Lung (tissue), 12 donors: Measurements from ENCODE around the gene OR52H1. TPM values are rescaled to one million over a fixed set of nuclear protein-coding genes. Genes with fewer than 3 reads are reported as not detected.

Source experiments
- ATAC-seq: fragments of 200-7000 bp; cut with Tn5 transposase; one replicate; pipeline ENCODE4 v1.9.1; 2020; ENCODE audit warnings: moderate number of reproducible peaks; ENCODE audit not compliant: insufficient read depth, low FRiP score
- DNase-seq, 3 donors: peaks; one replicate each; pipeline ENCODE4 v3.0.0-alpha.2; 2013 to 2017
- H3K27ac ChIP-seq, 2 donors: one replicate each; pipeline ENCODE4 v1.5.1; 2013; ENCODE audit warnings: mild to moderate bottlenecking in 2 of 2, moderate library complexity in 2 of 2, control low read depth in 1 of 2, inconsistent platforms in 1 of 2, low read depth in 1 of 2, low read length in 1 of 2
- H3K27me3 ChIP-seq, 3 donors: one replicate each; pipeline ENCODE4 v1.5.1; 2013; ENCODE audit warnings: low read length in 2 of 3; ENCODE audit not compliant: control insufficient read depth in 3 of 3, insufficient read depth in 3 of 3
- H3K36me3 ChIP-seq, 4 donors: one replicate each; pipeline ENCODE4 v1.5.1; 2013; ENCODE audit warnings: low read length in 4 of 4, mild to moderate bottlenecking in 1 of 4, moderate library complexity in 1 of 4; ENCODE audit not compliant: control insufficient read depth in 4 of 4, insufficient read depth in 4 of 4
- H3K4me1 ChIP-seq, 5 donors: one replicate each; pipeline ENCODE4 v1.5.1; 2013; ENCODE audit warnings: low read length in 5 of 5, mild to moderate bottlenecking in 2 of 5, moderate library complexity in 1 of 5; ENCODE audit not compliant: control insufficient read depth in 5 of 5, insufficient read depth in 5 of 5
- H3K4me3 ChIP-seq: one replicate; pipeline ENCODE4 v1.5.1; 2013; ENCODE audit warnings: mild to moderate bottlenecking, control low read depth, moderate library complexity
- H3K9ac ChIP-seq, 2 donors: one replicate each; pipeline ENCODE4 v1.5.1; 2013; ENCODE audit warnings: low read length in 2 of 2, control low read depth in 1 of 2; ENCODE audit not compliant: insufficient read depth in 1 of 2
- H3K9me3 ChIP-seq, 4 donors: one replicate each; pipeline ENCODE4 v1.5.1; 2013; ENCODE audit warnings: low read length in 3 of 4, mild to moderate bottlenecking in 1 of 4, moderate library complexity in 1 of 4; ENCODE audit not compliant: control insufficient read depth in 4 of 4, insufficient read depth in 3 of 4
- WGBS, 2 donors: extraction: QIAGEN DNeasy Blood & Tissue Kit; methylation state at CpG; one replicate each; pipeline ENCODE4 v1.1.7; 2013; 5-methylcytosine and 5-hydroxymethylcytosine counted together
- polyA plus RNA-seq, 2 donors: library from polyadenylated mRNA; stranded (reverse); fragments of 200-250 nt; gene quantifications; one replicate each; pipeline ENCODE4 v1.2.1, GENCODE V29; 2013
- total RNA-seq, 2 donors: library from RNA; depleted of rRNA in 1 of 2; stranded (reverse); fragments of >200 nt in 1 of 2; gene quantifications; one replicate each; pipeline ENCODE4 v1.2.1, GENCODE V29; 2014 to 2021
- TF ChIP-seq, protein P1 (sequence below): IDR thresholded peaks from 2 replicates; pipeline ENCODE4 v1.5.1; 2012; ENCODE audit warnings: mild to moderate bottlenecking; ENCODE audit errors: control extremely low read depth, extremely low read depth
- donor health status: control.
- donor health status: control.
- donor health status: Bipolar disorder and iron deficiency.
- donor health status: healthy.
- donor health status: DM: yes; HTN: yes; CAD: no.

OR52H1 gene
- total and polyA plus RNA-seq, 4 donors, result 0.03 to 2.8 (median 0.40) TPM; not detected in 1

GRCh38 chr11:5574654-5575053, 26.3 kb upstream of the OR52H1 start:
- ATAC-seq, result no peak
- no peak for DNase-seq
- Histone ChIP-seq H3K27ac (no peak overlapping the region), H3K4me3 (no peak overlapping the region), H3K9me3 (no peaks in the 10 kb centered on the region), H3K36me3 (no peaks in the 10 kb centered on the region), H3K27me3 (peaks cover 0 to 3% (median 0%) of the 10 kb centered on the region in 3 donors), H3K9ac (no peak overlapping the region), H3K4me1 (no peaks in the 10 kb centered on the region)
- TF ChIP-seq, protein P1, sequence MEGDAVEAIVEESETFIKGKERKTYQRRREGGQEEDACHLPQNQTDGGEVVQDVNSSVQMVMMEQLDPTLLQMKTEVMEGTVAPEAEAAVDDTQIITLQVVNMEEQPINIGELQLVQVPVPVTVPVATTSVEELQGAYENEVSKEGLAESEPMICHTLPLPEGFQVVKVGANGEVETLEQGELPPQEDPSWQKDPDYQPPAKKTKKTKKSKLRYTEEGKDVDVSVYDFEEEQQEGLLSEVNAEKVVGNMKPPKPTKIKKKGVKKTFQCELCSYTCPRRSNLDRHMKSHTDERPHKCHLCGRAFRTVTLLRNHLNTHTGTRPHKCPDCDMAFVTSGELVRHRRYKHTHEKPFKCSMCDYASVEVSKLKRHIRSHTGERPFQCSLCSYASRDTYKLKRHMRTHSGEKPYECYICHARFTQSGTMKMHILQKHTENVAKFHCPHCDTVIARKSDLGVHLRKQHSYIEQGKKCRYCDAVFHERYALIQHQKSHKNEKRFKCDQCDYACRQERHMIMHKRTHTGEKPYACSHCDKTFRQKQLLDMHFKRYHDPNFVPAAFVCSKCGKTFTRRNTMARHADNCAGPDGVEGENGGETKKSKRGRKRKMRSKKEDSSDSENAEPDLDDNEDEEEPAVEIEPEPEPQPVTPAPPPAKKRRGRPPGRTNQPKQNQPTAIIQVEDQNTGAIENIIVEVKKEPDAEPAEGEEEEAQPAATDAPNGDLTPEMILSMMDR, result no peak
- 91 to 93% methylated on average over 2 of the region's 2 CpGs for WGBS, 2 donors

DNA sequence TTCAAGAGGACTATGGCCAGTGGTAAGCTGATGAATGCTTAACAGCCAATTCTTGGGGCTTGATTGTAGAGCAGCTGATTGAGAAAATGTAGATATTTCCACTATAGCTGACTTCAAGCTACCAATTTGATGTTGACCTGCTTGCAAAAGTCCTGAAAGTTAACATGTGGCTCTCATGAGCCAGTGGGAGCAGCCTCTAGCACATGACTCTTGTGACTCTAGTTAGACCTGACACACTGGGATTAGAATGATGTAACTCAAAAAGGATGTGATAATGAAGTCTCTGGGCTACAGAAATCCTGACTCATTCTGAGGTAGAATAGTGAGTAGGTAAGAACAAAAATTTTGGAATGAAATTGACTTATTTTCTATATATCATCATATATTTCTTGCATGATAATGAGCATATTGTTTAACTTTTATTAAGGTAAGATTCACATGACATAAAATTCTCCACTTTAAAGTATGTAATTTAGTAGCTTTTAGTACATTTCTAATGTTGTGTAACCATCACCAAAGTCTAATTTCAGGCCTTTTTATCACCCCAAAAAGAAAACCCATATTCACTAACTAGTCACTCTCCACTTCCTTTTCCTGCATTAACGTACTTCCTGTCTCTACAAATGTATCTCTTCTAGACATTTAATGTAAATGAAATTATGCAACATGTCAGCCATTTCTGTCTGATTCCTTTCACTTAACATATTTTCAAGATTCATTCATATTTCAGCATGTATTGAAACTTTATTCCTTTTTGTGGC, 16.1 kb upstream of the OR52H1 start:
- no peak for DNase-seq
- Histone ChIP-seq H3K27ac (no peak overlapping the region), H3K27me3 (no peaks in the 10 kb centered on the region), H3K4me3 (no peak overlapping the region), H3K9ac (no peak overlapping the region), H3K9me3 (no peaks in the 10 kb centered on the region), H3K4me1 (no peaks in the 10 kb centered on the region), H3K36me3 (no peaks in the 10 kb centered on the region)
- TF ChIP-seq, protein P1, result no peak
- WGBS, 2 donors, result 43% methylated on average over 1 of the region's 1 CpG
- ATAC-seq, result no peak

DNA sequence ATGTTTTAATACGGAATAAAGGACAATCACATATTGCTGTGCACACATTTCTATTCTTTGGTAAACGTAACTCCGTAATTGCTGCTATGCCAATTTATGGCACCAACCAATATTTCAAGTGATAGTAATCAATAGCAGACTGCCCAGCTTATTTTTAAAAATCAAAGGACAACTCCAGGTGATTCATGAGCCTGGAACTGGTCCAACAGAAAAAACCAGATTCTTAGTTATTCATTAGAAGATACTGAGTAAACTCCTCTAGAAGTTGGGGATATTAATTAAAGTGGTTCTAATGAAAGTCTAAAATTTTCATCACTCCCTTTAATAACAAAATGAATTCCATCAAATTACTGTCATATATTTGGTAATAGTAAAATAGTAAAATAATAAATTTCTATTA, 9.4 kb upstream of the OR52H1 start:
- Histone ChIP-seq H3K27ac (no peak overlapping the region), H3K36me3 (no peaks in the 10 kb centered on the region), H3K4me1 (no peaks in the 10 kb centered on the region), H3K27me3 (no peaks in the 10 kb centered on the region), H3K9me3 (no peaks in the 10 kb centered on the region), H3K4me3 (no peak overlapping the region), H3K9ac (no peak overlapping the region)
- no peak for ATAC-seq
- WGBS, 2 donors, result 32 to 63% methylated on average over 3 of the region's 3 CpGs
- no peak for DNase-seq
- TF ChIP-seq, protein P1, result no peak
